GM19452 (cell line): Measurements from ENCODE around the gene RERE.
A peak's percentile ranks its signal among the peaks of the same experiment; 100 is the strongest.

Source experiments
- ATAC-seq: cut with Tn5 transposase; IDR thresholded peaks from one replicate; pipeline ENCODE4 v1.9.1; 2021; ENCODE audit not compliant: unreplicated experiment

RERE gene

GRCh38 chr1:8817412-8818324, at the start of gene RERE:
TSS of gene RERE (minus strand) at chr1:8817640.
- peak; percentile 86 for ATAC-seq

- ATAC-seq: no peak
Measured at GRCh38 chr1:8866792-8867415, 49.5 kb upstream of the RERE start.

- no peak for ATAC-seq
Measured at GRCh38 chr1:8866173-8866791, 48.8 kb upstream of the RERE start.

GRCh38 chr1:8864713-8865344, 47.4 kb upstream of the RERE start:
- ATAC-seq: no peak

GRCh38 chr1:8863794-8864233, 46.4 kb upstream of the RERE start:
- no peak for ATAC-seq

- ATAC-seq: no peak
Measured at GRCh38 chr1:8863138-8863537, 45.7 kb upstream of the RERE start.

GRCh38 chr1:8862528-8862927, 45.1 kb upstream of the RERE start:
- ATAC-seq: no peak

- no peak for ATAC-seq
Measured at GRCh38 chr1:8860738-8861516, 43.5 kb upstream of the RERE start.

GRCh38 chr1:8858888-8859706, 41.7 kb upstream of the RERE start:
- ATAC-seq: no peak

- ATAC-seq: no peak
Measured at GRCh38 chr1:8858112-8858668, 40.8 kb upstream of the RERE start.

GRCh38 chr1:8856689-8857412, 39.4 kb upstream of the RERE start:
- no peak for ATAC-seq

- no peak for ATAC-seq
Measured at GRCh38 chr1:8854240-8854639, 36.8 kb upstream of the RERE start.

- no peak for ATAC-seq
Measured at GRCh38 chr1:8851060-8851459, 33.6 kb upstream of the RERE start.

GRCh38 chr1:8848663-8849386, 31.4 kb upstream of the RERE start:
- no peak for ATAC-seq

- no peak for ATAC-seq
Measured at GRCh38 chr1:8847990-8848389, 30.6 kb upstream of the RERE start.

GRCh38 chr1:8846263-8846662, 28.8 kb upstream of the RERE start:
- ATAC-seq: no peak

GRCh38 chr1:8845104-8846097, 28.0 kb upstream of the RERE start:
- ATAC-seq: no peak
